Head of caudate nucleus (tissue), 42 donors: ENCODE measurements around the gene GJA5.
"Not testable (repeated sequence)": the region's sequence is repeated elsewhere in the genome, so short reads cannot be mapped to it uniquely, and the experiment has no call there.

ENCODE experiments used
- DNase-seq, 42 donors: peaks; one replicate each; pipeline versions ENCODE4 v3.0.0 to v3.0.0-alpha.2; 2020 to 2021; ENCODE audit warnings: mixed read lengths in 7 of 42
- intact Hi-C: fragments of 100-400 bp; cut with DNase I; formaldehyde crosslinking; loops from one replicate; pipeline ENCODE4 v1.15.0; 2022

The GJA5 gene

GRCh38 chr1:147738129-147738528 is 22.3 kb downstream of the GJA5 start:
- DNase-seq = peak in 1 of 42 donors; percentile 14
- intact Hi-C loops = no loop called here

- intact Hi-C loops = no loop called here
- peak in 1 of 42 donors; percentile 13 for DNase-seq
Measured at GRCh38 chr1:147736883-147737282, 23.5 kb downstream of the GJA5 start.

- intact Hi-C loops = no loop called here
- DNase-seq = no peak
Measured at GRCh38 chr1:147735423-147735822, 25.0 kb downstream of the GJA5 start.

- intact Hi-C loops = not testable (repeated sequence)
- peak in 1 of 42 donors; percentile 4 for DNase-seq
Measured at GRCh38 chr1:147734291-147734841, 26.0 kb downstream of the GJA5 start.

- DNase-seq = no peak
- intact Hi-C loops = no loop called here
Measured at GRCh38 chr1:147729315-147729714, 31.1 kb downstream of the GJA5 start.

GRCh38 chr1:147726168-147726567 is 34.2 kb downstream of the GJA5 start:
- intact Hi-C loops = no loop called here

GRCh38 chr1:147725685-147726084 is 34.7 kb downstream of the GJA5 start:
- no peak for DNase-seq
- intact Hi-C loops = no loop called here

More at GRCh38 chr1:147726168-147726567, 34.2 kb downstream of the GJA5 start:
- no peak for DNase-seq

GRCh38 chr1:147723691-147724323 is 36.6 kb downstream of the GJA5 start:
- DNase-seq = peak in 8 of 42 donors; percentile 2 to 23 (median 14)
- intact Hi-C loops = no loop called here

GRCh38 chr1:147722124-147722523 is 38.3 kb downstream of the GJA5 start:
- DNase-seq = no peak
- intact Hi-C loops = no loop called here

- no peak for DNase-seq
Measured at GRCh38 chr1:147721716-147722115, 38.7 kb downstream of the GJA5 start.

GRCh38 chr1:147720557-147720956 is 39.8 kb downstream of the GJA5 start:
- intact Hi-C loops = no loop called here
- DNase-seq = no peak

More at GRCh38 chr1:147721716-147722115, 38.7 kb downstream of the GJA5 start:
- intact Hi-C loops = no loop called here

GRCh38 chr1:147719711-147720225 is 40.6 kb downstream of the GJA5 start:
- intact Hi-C loops = no loop called here
- no peak for DNase-seq

- intact Hi-C loops = no loop called here
- no peak for DNase-seq
Measured at GRCh38 chr1:147719029-147719698, 41.2 kb downstream of the GJA5 start.

- DNase-seq = no peak
- intact Hi-C loops = no loop called here
Measured at GRCh38 chr1:147717706-147718097, 42.7 kb downstream of the GJA5 start.

- no peak for DNase-seq
- intact Hi-C loops = no loop called here
Measured at GRCh38 chr1:147717051-147717705, 43.2 kb downstream of the GJA5 start.

GRCh38 chr1:147712605-147713004 is 47.8 kb downstream of the GJA5 start:
- intact Hi-C loops = no loop called here
- DNase-seq = no peak
